Stimulated activated memory B cell treated with anti-CD40 and anti-IgM and Interleukin-4, amounts not matched to agents 10 μg/mL and 1 μg/mL and 100 μg/mL, for 72 hours (primary cell): ENCODE results near the gene ATOH7.
"Not testable (repeated sequence)": the region's sequence is repeated elsewhere in the genome, so short reads cannot be mapped to it uniquely, and the experiment has no call there.

Experiments used
- ATAC-seq: fragments of 150-1000 bp; cut with Tn5 transposase; 2 replicates; pipeline ENCODE4 v1.10.0; 2021
- H3K27ac Mint-ChIP-seq: one replicate; pipeline ENCODE4 v1.8.0; 2022; ENCODE audit warnings: mild to moderate bottlenecking, mixed read lengths
- H3K27me3 Mint-ChIP-seq: one replicate; pipeline ENCODE4 v1.8.0; 2022; ENCODE audit warnings: mixed read lengths
- H3K36me3 Mint-ChIP-seq: one replicate; pipeline ENCODE4 v1.8.0; 2022; ENCODE audit warnings: mixed read lengths
- H3K4me1 Mint-ChIP-seq: one replicate; pipeline ENCODE4 v1.8.0; 2022; ENCODE audit warnings: mixed read lengths
- H3K4me3 Mint-ChIP-seq: one replicate; pipeline ENCODE4 v1.8.0; 2022; ENCODE audit warnings: mild to moderate bottlenecking, moderate library complexity, mixed read lengths
- H3K9me3 Mint-ChIP-seq: one replicate; pipeline ENCODE4 v1.8.0; 2022; ENCODE audit warnings: mixed read lengths

ATOH7 gene

DNA sequence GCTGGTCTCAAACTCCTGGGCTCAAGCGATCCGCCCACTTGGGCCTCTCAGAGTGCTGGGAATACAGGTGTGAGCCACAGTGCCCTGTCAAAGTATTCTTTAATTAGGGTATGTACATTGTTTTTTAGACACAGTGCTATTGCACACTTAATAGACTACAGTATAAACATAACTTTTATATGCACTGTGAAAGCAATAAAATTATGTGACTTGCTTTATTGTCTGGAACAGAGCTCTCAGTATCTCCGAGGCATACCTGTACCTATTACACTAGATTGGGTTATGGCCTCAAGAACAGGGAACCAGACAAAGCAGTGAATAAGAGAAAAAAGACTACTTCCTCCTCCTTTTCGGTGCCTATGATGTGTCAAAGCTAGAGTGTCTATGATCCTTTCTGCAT, 13.1 kb downstream of the ATOH7 start:
- no peak for ATAC-seq
- Mint-ChIP-seq H3K4me1 (no peaks in the 10 kb centered on the region), H3K4me3 (no peak overlapping the region), H3K27ac (no peak overlapping the region), H3K27me3 (no peaks in the 10 kb centered on the region), H3K36me3 (no peaks in the 10 kb centered on the region), H3K9me3 (no peaks in the 10 kb centered on the region)

DNA sequence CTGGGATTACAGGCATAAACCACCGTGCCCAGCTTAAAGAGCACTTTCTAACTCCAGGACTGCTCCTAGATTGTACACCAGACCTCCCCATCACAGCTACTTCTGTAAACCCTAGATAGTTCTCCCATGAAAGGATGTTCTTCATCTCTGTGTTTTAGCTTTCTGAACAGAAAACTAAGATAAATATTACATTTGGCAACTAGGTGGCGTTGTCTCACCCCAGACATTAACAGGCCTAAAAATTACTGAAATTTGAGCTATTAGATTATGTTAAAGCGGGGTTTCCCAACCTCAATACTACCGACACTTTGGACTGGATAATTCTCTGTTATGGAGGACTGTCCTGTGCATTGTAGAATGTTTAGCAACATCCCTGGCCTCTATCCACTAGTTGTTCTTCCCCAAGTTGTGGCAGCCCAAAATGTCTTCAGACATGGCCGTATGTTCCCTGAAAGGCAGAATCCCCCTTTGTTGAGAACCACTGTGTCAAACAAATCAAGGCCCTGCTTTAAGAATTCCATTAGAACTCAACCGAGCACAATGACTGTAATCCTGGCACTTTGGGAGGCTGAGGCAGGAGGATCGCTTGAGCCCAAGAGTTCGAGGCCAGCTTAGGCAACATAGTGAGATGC, 19.1 kb downstream of the ATOH7 start:
- H3K9me3 Mint-ChIP-seq, result no peaks in the 10 kb centered on the region
- ATAC-seq, result no peak
- H3K4me3 Mint-ChIP-seq, result no peak overlapping the region
- H3K27me3 Mint-ChIP-seq, result no peaks in the 10 kb centered on the region
- no peaks in the 10 kb centered on the region for H3K4me1 Mint-ChIP-seq
- no peak overlapping the region for H3K27ac Mint-ChIP-seq
- H3K36me3 Mint-ChIP-seq, result no peaks in the 10 kb centered on the region

DNA sequence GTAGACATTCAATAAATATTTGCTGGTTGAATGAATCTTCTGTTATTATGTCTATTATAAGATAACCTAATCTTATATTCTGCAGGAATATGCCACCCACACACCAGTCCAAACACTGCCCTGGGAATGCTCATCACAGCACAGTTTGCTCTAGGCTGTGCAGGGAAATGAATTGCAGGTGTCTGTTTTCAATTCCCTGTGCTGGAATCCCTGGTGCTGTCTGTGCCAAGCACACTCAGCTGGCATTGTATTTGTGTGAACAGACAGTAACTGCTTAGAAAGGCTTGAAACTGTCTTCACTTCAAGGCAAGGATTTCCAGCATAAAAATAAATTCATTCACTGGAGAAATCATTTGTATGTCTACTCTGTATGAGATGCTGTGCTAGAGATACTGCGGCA, 20.2 kb downstream of the ATOH7 start:
- H3K27me3 Mint-ChIP-seq, result no peaks in the 10 kb centered on the region
- no peaks in the 10 kb centered on the region for H3K36me3 Mint-ChIP-seq
- H3K4me3 Mint-ChIP-seq, result no peak overlapping the region
- H3K27ac Mint-ChIP-seq, result no peak overlapping the region
- ATAC-seq, result no peak
- no peaks in the 10 kb centered on the region for H3K9me3 Mint-ChIP-seq
- no peaks in the 10 kb centered on the region for H3K4me1 Mint-ChIP-seq

DNA sequence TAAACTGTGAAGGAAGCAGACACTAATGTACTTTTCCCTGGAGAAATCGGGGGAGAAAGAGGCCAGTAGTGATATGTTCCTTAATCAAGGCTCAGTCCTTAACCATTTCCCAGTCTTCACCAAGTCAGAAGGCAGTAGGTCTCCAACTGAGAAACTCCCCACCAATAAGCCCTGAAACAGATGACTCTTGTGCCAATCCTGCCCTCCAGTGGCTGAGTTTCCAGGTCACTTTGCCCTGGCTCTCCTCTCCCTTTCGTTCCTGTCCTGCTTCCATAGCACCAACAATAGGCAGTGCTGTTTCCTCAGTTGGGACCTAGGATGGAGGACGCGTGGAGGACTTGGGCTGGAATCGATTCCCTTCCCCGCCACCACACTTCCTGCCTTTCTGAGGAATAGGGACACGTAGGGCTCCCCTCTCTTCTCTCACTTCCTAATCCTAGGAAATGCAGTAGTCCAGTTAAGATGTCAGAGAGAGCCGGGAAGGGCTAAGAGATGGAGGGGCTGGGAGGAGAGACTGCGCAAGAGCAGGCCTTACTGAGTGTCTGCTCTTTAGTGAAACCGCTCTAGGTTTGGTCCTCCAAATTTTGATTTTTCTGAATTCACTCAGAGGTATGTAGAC, 23.4 kb downstream of the ATOH7 start:
- no peaks in the 10 kb centered on the region for H3K4me1 Mint-ChIP-seq
- H3K27ac Mint-ChIP-seq, result no peak overlapping the region
- H3K9me3 Mint-ChIP-seq, result no peaks in the 10 kb centered on the region
- H3K27me3 Mint-ChIP-seq, result peaks cover 7% of the 10 kb centered on the region
- ATAC-seq, result no peak
- H3K4me3 Mint-ChIP-seq, result no peak overlapping the region
- H3K36me3 Mint-ChIP-seq, result no peaks in the 10 kb centered on the region

DNA sequence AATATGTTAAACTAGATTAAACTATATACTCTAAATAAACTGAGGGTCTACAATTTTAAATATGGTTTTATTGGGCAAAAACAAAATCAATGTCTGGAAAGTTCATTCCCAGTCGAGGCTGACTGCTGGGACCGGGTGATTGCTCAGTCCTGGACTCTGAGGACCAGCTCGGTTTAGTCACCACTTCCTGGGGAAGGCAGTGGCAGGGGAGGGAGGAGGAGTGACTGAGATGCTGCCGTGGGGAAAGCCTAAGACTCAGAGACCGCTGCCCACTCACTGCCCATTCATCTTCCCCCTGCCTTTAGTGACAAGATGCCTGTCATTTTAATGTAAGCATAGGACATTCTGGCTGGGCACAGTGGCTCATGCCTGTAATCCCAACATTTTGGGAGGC, 29.0 kb downstream of the ATOH7 start:
- Mint-ChIP-seq H3K9me3 (no peaks in the 10 kb centered on the region), H3K36me3 (no peaks in the 10 kb centered on the region), H3K4me1 (no peaks in the 10 kb centered on the region), H3K27me3 (peaks cover 52% of the 10 kb centered on the region), H3K4me3 (no peak overlapping the region), H3K27ac (no peak overlapping the region)
- ATAC-seq, result no peak

DNA sequence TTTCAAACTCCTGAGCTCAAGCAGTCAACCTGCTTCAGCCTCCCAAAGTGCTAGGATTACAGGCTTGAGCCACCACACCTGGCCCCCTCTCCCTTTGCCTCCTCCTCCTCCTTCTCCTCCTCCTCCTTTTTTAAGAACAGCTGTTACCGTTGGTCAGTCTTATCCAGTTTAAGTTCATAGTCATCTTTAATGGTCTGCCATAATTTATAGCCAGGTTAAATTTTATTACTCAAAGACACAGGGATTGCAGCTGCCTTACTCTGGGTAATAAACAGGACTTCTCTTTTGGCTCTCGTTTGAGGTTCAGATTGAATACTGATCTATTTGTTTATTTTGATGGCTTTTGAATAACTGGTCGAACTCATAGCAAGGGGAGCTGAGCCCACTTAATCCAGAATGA, 35.2 kb downstream of the ATOH7 start:
- Mint-ChIP-seq H3K4me3 (no peak overlapping the region), H3K36me3 (no peaks in the 10 kb centered on the region), H3K27me3 (peaks cover 62% of the 10 kb centered on the region), H3K27ac (no peak overlapping the region), H3K4me1 (no peaks in the 10 kb centered on the region), H3K9me3 (peaks cover 5% of the 10 kb centered on the region)
- no peak for ATAC-seq

DNA sequence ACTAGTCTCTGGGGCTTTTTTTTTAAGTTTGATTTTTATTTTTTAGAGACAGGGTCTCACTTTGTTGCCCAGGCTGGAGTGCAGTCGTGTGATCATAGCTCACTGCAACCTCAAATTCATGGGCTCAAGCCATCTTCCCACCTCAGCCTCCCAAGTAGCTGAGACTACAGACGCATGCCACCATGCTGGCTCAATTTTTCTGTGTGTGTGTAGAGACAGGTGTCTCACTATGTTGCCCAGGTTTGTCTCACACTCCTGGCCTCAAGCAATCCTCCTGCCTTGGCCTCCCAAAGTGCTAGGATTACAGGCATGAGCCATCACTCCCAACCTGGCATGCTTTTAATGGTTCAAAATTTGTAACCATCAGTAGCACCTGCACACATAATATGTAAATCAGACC, 36.1 kb downstream of the ATOH7 start:
- not testable (repeated sequence) for H3K4me1 Mint-ChIP-seq, H3K4me3 Mint-ChIP-seq, H3K9me3 Mint-ChIP-seq, H3K36me3 Mint-ChIP-seq, ATAC-seq, H3K27ac Mint-ChIP-seq
- peaks cover 57% of the 10 kb centered on the region for H3K27me3 Mint-ChIP-seq

DNA sequence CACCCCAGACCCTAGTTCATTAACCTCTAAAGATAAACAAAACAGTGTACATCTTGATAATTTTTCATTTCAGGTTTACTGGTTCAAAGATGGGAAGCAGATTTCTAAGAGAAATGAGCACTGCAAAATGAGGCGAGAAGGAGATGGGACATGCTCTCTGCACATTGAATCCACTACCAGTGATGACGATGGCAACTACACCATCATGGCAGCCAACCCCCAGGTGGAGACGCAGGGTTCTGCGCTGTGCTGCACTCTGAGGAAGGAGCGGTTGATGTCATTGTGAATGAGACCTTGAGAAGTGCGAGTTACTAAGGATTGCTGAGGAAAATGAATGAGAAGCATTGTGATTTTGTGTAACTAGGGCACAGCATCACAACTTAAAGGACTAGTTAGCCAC, 37.6 kb downstream of the ATOH7 start:
- Mint-ChIP-seq H3K27ac (no peak overlapping the region), H3K27me3 (peaks cover 42% of the 10 kb centered on the region), H3K36me3 (no peaks in the 10 kb centered on the region), H3K4me1 (no peaks in the 10 kb centered on the region), H3K4me3 (no peak overlapping the region), H3K9me3 (peaks cover 5% of the 10 kb centered on the region)
- no peak for ATAC-seq

DNA sequence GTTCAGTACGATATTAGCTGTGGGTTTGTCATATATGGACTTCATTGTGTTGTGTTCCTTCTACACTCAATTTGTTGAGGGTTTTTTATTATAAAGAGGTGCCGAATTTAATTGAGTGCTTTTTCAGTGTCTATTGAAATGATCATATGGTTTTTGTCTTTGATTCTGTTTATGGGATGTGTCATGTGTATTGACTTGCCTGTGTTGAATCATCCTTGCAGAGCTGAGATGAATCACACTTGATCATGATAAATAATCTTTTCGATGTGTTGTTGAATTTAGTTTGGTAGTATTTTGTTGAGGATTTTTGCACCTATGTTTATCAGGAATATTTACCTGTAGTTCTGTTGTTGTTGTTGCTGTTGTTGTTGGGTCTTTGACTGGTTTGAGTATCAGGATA, 39.8 kb downstream of the ATOH7 start:
- ATAC-seq, result no peak
- Mint-ChIP-seq H3K9me3 (peaks cover 5% of the 10 kb centered on the region), H3K27ac (no peak overlapping the region), H3K4me1 (no peaks in the 10 kb centered on the region), H3K36me3 (no peaks in the 10 kb centered on the region), H3K4me3 (no peak overlapping the region), H3K27me3 (peaks cover 23% of the 10 kb centered on the region)

DNA sequence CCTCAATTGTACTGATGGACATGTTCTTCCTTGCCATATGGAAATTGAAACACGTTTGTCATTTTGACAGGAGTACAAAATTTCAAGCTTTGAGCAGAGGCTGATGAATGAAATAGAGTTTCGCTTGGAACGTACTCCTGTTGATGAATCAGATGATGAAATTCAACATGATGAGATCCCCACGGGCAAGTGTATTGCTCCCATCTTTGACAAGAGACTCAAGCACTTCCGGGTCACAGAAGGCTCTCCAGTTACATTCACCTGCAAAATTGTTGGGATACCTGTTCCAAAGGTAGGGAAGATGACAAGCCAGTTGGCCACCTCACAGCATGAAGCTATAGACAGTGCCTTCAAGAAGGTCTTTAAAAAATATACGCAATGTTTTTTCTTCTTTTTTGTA, 43.1 kb downstream of the ATOH7 start:
- Mint-ChIP-seq H3K4me1 (no peaks in the 10 kb centered on the region), H3K27ac (no peak overlapping the region), H3K9me3 (peaks cover 5% of the 10 kb centered on the region), H3K4me3 (no peak overlapping the region), H3K27me3 (peaks cover 40% of the 10 kb centered on the region), H3K36me3 (no peaks in the 10 kb centered on the region)
- no peak for ATAC-seq

DNA sequence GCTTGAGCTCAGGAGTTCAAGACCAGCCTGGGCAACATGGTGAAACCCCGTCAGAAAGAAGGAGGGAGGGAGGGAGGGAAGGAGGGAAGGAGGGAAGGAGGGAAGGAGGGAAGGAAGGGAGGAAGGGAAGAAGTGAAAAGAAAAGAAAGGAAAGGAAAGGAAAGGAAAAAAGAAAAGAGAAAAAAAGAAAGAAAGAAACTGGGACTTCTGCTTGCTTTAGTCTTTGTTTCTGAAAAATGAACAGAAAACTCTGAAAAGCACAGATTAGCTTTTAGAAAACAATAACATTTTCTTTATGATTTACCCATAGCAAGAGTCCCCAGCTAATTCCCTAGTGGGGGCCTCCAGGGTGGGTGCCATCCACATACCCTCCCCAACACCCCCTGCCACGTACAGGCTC, 46.8 kb downstream of the ATOH7 start:
- H3K4me1 Mint-ChIP-seq, result no peaks in the 10 kb centered on the region
- H3K27ac Mint-ChIP-seq, result no peak overlapping the region
- no peak for ATAC-seq
- H3K36me3 Mint-ChIP-seq, result no peaks in the 10 kb centered on the region
- no peak overlapping the region for H3K4me3 Mint-ChIP-seq
- H3K9me3 Mint-ChIP-seq, result no peaks in the 10 kb centered on the region
- H3K27me3 Mint-ChIP-seq, result peaks cover 21% of the 10 kb centered on the region

DNA sequence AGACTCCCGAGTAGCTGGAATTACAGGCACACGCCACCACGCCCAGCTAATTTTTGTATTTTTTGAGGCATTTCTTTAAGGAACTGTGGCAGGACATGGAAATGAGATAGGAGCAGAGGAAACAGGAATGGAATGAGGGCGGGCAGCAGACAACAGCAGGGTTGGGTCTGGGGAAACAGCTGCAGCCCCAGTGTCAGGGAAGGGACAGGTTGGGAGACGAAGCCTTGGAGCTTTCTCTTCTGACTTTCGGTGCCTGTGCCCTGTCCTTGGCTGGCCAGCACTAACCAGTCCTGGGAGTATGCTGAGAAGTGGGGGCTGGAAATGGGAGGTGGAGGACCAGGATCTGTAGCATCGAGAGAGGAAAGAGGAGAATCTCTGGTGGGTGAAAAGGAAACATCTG, 47.4 kb downstream of the ATOH7 start:
- no peak overlapping the region for H3K27ac Mint-ChIP-seq
- no peaks in the 10 kb centered on the region for H3K9me3 Mint-ChIP-seq
- peaks cover 21% of the 10 kb centered on the region for H3K27me3 Mint-ChIP-seq
- no peak overlapping the region for H3K4me3 Mint-ChIP-seq
- no peaks in the 10 kb centered on the region for H3K36me3 Mint-ChIP-seq
- no peaks in the 10 kb centered on the region for H3K4me1 Mint-ChIP-seq
- no peak for ATAC-seq
